Fibroblast of peridontal ligament (primary cell): Measurements from ENCODE around the gene CDKL1.
A peak's percentile ranks its signal among the peaks of the same experiment; 100 is the strongest.
"Not testable (repeated sequence)": the region's sequence is repeated elsewhere in the genome, so short reads cannot be mapped to it uniquely, and the experiment has no call there.

Experiments used
- DNase-seq: peaks from one replicate; pipeline ENCODE4 v3.0.0-alpha.2; 2010; ENCODE audit errors: extremely low read depth

Gene CDKL1

DNA sequence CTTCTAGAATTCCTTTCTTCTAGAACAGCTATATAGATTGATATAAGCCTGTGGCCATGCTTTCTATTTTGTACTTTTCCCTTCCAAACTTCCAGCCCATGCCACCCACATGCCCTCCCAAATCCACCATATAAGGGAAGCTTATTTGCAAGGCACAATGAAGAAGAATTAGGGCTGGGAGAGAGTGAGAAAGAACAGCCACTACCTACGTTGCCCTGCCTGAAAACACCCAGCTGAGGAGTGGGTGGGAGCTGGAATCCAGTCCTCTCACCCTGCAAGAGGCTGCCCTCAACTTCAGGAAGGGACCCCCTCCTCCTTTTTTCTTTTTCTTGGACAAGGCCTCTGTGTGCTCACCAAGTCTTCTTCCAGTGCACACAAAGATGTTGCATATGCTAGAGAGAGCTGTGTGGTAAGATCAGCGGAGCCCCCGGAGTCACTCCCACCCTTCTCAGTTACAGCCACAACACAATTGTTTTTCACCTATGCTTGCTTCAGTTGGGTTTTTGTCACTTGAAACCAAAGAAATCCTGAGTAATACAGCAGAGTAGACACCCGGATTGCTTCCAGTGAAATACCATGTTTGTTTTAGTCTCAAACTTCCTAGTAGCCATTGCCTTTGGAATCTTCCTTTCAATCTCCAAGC lies 38.8 kb downstream of the CDKL1 start:
- DNase-seq, result no peak

DNA sequence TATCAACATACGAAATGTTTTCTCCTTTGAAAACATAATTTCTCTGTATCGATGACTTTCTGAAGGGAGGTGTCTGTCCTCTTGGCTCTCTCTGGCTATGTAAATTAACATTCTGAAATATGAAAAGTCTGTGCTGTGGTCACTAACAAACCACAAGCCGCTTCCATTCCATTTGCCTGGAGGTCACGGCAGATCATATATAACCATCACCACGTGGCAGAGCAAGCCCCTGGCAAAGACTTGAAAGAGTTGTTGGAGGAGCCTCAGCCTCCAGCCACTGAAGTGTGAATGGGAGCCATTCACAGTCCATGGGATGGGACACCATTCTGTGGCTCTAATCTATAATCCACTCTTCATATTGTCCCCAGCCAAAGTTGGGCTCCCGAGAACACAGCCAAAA lies 39.6 kb downstream of the CDKL1 start:
- DNase-seq, result no peak

DNA sequence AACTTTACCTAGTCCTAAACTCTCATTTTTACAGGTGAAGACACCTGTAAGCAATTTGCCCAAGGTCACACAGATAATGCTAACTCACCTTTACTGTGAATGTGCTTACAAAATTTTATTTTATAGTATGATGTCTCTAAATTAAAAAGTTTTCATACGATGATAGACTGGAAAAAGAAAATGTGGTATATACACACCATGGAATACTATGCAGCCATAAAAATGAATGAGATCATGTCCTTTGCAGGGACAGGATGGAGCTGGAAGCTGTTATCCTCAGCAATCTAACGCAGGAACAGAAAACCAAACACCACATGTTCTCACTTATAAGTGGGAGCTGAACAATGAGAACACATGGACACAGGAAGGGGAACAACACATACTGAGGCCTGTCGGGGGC lies 40.4 kb downstream of the CDKL1 start:
- DNase-seq, result not testable (repeated sequence)

DNA sequence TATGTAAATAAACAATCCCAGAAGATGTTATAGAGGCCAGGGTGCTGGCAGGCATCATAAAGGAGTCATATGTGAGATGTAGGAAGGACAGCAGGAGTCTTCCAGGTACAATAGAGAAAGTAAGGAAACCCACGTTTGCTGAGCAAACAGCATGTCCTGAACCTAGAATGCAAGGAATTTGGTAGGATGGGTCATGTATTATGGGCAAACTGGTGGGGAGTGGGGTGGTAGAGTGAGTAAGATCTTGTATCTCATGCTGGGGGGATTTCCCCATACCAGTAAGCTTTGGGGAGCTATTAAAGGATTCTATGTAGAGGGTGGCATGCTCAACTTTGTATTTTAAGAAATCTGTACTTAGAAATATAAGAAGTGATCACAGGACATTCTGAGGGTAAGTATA lies 41.0 kb downstream of the CDKL1 start:
- no peak for DNase-seq

DNA sequence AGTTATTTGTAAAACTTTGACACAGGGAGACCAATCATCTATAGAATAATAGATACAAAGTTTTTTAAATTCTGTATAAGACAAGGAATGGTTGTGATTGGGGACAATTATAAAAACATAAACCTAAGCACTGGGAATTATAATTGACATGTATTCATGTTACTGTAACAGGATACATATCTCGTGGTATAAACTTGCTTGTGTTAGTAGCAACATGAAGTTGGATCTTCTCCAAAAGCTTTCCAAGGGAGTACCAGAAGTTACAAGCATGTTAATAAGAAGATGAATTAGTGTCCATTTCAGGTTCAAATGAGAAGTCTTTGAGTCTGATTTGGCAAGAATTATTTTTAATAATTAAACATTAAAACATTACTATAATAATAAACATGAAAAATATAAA lies 42.2 kb downstream of the CDKL1 start:
- peak; percentile 58 for DNase-seq

DNA sequence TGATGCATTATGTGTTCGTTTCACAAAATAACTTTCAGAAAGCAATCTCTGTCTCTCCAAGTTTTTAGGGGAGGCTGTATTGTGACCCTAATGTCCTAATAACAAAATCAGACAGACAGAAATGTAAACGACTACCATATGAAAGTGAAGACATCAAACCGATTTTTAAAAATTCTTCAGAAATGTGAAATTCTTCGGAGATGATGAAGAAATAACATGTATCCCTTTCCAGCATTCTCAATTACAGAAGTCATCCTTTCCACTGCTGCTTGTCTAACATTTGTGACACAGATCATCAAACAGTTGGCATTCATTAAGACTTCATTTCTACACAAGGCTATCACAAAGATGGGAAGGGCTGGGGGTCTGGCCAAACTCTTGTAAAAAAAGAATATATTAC lies 43.6 kb downstream of the CDKL1 start:
- DNase-seq, result peak; percentile 34

DNA sequence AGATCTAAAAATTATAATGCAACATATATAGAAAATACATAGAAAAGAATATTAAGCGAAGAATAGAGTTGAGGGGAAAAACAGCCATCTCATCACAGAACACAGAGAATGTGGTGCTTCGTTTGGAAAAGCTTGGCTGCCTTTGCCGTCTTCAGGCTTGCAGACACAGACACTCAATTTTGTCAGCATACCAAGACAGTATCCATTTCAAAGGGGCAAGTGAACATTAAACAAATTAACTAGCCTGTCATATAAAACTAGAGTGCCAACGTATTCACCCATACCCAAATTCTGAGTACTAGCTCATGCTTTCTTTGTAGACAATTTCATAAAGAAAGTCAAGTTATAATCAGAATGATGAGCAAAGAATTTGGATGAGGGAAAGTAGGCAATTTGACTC lies 44.1 kb downstream of the CDKL1 start:
- no peak for DNase-seq

DNA sequence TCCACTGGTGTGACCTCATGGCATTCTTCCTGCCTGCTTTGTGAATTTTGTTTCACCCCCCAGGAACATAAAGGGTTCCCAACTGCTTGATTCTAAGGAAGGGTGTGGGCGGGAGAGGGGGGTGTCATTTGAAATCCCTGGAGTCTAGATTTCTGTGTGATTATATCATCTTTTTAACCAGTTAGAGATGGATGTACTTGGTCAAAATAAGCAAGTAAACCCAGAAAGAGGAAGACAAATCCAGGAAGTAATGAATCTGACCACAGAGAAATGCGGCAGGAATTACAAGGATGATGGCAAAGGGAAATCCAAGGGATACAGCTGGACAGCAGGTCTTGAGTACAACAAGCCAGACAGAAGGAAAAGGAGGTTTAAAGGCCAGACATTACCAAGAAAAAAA lies 45.7 kb downstream of the CDKL1 start:
- peak; percentile 76 for DNase-seq

DNA sequence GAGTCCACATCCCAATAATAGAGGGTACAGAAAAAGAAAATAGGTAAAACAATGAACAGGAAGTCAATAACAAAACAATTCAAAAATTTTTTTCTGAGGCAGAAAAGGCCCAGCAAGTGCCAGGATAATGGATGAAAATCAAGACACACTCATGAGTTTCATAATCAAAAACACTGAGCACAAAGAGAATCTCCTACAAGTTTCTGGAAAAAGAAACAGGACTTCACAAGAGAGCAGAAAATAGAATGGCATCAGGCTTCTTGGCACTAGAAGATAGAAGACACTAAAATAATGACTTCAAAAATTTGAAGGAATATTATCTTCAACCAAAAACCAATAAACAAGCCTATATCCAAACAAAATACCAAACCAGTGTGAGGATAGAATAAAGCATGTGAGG lies 47.7 kb downstream of the CDKL1 start:
- no peak for DNase-seq

DNA sequence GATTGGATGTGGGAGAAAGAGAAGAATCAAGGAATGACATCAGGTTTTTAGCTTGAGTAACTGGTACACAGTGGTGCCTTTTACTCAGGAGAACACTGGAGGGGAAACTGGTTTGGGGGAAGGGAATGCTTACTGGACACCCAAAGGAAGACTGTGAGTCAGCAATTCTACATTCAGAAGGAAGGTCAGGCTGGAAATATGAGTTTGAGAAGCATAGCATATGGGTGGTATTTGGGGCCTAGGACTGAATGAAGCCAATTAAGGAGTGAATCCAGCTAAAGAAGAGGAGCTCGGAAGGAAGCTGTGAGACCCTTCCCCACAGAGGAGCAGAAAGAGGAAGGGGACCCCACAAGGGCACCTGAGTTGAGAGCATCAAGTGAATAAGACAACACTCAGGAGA lies 49.2 kb downstream of the CDKL1 start:
- peak; percentile 76 for DNase-seq

DNA sequence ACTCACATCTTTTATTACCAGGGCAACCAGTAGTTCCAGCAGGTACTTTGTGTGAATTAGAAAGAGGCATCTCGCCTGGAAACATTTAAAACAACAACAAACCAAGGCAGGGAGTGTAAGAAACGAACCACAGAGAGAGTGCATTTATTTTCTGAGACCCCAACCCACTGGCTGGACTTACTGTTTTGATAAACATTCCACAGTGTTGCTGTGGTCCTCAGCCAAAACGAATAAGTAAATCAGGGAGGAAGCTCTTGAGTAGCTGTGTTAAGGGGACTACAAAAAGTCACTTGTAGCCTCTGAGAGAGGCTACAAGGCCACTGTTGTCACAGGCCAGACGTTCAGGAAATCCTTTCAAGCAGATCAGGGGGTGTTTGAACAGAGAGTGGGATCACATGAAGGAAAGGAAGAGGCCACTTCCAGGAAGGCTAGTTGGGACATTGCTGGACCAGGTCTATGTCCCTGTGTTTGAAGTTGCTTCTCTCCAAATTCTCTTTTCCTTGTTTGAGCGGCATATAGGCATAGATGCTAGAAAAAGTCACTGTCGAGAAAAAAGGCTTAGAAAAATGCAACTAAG lies 50.7 kb downstream of the CDKL1 start:
- no peak for DNase-seq

DNA sequence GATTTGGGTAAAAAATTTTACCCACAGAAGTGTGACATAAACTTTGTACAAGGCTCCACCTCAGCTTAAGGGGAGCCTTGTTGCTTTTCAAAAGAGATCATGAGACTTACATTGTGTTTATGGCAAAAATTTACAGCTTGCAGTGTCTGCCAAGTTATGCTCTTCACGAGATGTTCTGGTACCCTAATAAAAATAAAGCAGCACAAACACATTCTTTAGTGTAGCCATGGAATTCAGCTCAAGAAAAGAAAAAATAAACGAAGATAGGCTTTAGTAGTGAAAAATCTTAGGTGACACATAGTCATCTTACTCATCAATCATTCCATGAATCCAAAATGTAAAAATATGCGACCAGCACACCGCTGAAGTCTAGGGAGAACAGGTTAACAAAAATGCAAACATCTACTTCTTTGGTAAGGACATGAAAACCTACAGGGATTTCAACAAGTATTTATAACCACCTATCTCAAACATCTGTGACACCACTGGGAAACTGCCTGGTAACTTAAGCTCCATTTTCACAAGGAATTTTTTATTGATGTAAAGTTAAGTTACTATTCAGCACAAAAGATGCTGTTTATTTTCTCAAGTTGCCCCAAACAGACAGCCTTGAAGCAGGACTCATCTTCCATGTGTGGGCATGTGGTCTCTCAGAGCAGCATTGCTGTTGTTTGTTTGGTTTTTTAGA lies 51.7 kb downstream of the CDKL1 start:
- peak; percentile 42 for DNase-seq

DNA sequence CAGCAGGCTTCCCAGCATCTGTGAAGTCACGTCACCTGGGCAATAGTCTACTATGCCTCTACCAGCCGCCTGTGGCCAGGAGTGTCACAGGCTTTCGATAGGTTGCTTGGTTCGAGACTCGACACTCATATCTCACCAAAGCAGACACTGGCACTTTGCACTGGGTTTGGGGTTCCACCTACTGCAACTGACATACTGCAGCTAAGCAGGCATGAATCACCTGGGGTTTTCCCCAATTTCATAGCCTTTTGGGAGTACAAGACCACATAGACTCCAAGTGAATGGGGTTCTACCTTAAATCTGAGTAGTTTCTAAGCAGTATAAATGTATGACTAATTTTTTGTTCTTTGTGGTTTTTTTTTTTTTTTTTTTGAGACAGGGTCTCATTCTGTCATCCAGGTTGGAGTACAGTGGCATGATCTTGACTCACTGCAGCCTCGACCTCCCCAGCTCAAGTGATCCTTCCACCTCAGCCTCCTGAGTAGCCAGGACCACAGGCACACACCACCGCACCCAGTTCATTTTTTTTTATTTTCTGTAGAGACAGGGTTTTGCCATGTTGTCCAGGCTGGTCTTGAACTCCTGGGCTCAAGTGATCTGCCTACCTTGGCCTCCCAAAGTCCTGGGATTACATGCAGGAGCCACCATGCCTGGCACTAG lies 52.4 kb downstream of the CDKL1 start:
- DNase-seq, result no peak

DNA sequence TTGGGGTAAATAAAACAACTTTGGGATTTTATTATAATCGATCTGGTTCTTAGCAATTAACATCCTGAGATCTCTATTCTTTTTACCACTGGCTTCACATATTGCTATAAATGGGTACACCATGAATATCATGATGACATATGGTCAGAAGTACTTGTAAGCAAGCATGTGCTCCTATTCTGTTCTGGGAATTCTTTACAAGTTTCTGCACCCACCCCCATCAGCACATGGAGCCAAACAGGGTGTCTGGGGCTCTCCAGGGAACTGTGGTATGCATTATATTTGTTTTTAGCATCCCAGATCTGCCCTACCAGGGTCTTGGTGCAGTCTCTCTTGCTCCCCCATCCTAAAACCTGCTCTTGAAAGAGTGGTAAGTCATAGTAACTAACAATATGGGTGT lies 53.2 kb downstream of the CDKL1 start:
- no peak for DNase-seq

DNA sequence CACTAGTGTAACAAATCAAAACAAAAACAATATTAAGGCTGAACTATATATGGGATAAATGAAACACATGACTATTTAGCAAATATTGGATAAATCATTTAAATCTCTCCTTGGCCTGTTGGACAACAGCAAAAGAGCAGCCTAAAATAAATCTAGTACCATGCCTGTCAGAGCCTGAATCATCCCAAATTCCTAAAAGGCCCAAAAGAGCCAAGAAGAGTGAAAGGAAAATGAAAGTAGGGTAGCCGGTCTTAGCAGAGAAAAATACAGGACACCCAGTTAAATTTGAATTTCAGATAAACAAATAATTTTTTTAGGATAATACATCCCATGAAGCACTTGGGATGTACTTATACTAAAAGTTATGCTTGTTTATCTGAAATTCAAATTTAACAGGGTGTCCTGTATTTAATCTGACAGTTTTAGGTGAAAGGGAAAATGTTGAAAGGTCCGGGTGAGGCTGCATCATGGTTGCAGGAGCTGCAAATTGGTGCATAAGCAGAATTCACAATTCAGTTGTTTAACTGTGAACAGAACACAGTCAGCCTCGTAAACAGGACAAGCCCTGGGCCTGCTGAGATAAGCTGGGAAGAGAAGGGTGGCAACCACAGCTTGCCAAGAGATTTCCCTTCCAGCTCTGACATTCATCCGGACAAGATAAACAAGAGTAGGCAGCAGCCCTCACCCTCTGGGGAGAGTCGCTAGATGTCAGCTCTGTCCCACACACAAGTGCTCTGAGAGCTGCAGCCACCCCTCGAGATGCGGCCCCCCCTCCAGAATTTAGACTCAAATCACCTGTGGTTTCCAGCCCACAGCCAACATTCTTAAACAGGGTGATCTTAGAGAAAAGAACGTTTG lies 54.2 kb downstream of the CDKL1 start:
- peak; percentile 80 for DNase-seq

DNA sequence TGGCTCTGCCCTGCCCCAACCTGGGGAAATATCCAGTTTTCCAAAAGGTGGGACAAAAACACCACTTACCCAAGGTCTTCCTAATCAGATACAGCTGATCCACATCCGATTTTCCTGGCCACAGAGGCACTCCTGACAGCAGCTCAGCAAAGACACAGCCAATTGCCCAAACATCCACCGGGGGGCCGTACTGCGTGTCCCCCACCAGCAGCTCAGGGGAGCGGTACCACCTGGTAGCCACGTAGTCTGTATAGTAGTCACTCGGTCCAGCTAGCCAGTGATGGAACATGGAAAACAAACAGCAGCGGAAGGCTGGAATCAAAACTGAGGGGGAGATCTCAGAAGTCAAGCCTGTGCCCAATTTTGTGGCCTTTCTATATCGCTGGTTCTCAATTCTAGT lies 55.7 kb downstream of the CDKL1 start:
- DNase-seq, result no peak

DNA sequence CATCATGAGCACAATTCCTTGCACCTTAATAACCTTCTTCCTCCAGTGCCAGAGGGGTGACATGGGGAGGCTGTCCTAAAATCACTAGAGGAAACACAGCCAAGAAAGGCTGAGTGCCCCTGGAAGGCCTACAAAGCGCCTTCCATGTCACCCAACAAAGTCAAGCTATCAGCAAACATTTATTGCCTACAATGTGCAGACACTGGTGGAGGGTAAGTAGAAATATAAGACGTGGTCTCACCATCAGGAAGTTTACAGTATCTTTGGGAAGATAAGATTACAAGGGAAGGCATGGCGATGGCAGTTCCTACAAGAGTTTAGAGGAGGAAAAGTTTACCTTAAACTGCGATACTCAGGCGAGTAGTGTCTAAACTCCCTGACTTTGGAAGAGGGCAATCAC lies 56.6 kb downstream of the CDKL1 start:
- DNase-seq, result no peak

DNA sequence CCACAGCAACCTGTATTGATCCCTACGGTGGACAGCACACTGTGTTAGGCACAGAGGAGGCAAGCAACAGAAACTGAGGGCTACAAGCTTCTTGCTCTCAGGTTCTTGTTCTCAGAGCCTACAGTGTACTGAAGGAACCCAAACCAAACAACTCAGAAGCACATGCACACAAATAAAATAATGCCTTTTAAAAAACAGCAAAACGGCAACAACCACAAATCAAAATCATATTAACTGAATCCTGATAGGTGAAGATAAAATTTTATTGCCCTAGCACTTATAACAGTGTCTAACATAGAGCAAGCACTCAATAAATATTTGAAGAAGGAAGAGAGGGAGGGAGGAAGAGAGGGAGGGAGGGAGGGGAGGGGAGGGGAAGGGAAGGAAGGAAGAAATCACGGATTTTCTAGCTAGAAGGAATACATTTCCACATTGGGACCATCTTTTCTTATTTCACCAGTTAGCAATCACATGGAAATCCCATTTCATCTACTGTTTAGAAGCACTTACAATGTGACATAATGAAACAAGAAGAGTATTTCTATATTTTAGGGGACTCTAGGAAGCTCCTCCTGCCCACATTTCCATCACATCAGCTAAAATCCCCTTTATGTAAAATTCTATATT lies 57.4 kb downstream of the CDKL1 start:
- DNase-seq, result no peak

DNA sequence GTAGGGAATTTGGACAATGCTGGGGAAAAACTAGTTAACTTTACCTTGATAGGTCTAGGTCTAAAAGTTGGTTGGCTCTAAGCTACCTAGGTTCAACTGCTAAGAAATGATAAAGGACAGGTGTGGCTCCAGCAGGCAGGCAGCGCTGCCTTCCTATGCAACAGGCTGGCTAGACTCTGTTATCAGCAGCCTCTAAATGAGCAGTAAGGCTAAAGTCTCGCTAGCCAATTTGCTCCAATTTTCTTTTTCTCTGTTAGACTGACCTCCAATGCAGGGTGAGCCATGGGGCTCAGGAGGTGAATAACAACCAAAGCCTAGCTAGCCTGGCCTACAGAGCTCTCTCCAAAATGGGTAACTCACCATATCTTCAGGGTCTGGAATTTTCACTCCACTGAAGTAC lies 58.1 kb downstream of the CDKL1 start:
- DNase-seq, result no peak

DNA sequence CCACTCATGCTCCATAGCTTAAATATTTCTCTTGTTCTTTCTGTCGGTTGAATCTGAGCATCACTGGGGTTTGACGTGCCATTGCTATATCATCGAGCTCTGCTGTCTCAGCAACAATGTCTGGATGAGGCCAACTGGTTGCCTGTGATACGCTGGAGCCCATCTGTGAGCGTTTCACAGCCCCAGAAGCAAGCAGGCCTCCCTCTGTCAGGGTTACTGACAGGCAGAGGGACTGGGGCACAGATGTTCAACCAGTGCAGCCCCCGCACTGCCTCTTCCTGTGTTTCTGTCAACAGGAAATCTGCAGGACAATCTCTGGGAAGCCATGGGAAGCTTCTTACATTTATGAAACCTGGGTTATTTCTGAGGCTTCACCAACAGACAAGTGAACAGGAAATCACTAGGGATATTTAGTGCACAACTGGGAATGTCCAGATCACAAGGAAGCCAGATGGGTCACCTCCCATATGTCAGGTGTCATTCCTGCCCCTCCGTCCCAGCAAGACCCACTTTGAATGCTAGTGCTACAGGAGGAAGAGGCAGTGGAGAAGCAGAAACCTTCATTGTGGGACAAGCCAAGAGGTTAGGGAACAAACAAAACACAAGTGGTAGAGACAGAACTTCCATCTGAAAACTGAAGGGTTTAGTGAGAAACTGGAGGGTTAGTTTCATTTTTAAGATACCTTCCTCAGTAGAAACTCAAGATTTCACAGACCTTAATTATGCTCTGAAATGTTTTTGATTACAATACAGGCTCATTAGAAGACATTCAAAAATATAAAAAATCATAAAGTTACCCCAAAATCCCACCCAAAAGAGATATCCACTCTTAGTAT lies 60.5 kb downstream of the CDKL1 start:
- peak; percentile 35 for DNase-seq

DNA sequence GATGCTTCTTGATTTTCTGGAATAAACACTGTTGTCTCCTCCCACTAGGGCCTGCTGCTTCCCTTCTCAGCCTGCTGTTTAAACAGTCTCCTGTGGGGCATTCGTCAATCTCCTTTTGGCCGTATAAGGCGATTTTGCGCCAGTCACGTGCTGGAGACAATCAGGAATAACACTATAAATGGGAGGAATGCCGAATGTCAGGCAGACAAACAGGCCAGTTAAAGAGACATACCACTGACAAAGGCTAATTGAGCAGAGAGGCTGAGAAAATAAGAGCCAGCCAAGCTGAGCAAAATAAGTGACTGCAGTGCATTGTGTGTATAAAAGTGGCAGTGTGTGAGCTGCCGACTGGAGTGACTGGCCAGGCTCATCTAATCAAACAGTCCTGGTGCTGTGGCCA lies 61.3 kb downstream of the CDKL1 start:
- peak; percentile 56 for DNase-seq
